NCI-H82 treated with DMSO at 0.1 percent for 48 hours (cell line): ENCODE data around the gene KLK1.
A peak's percentile ranks its signal among the peaks of the same experiment; 100 is the strongest.
"Not testable (repeated sequence)": the region's sequence is repeated elsewhere in the genome, so short reads cannot be mapped to it uniquely, and the experiment has no call there.

Experiments
- DNase-seq: peaks from one replicate; lab custom pipeline; 2025; ENCODE audit not compliant: unreplicated experiment; lab: John Stamatoyannopoulos, UW

Gene KLK1

DNA sequence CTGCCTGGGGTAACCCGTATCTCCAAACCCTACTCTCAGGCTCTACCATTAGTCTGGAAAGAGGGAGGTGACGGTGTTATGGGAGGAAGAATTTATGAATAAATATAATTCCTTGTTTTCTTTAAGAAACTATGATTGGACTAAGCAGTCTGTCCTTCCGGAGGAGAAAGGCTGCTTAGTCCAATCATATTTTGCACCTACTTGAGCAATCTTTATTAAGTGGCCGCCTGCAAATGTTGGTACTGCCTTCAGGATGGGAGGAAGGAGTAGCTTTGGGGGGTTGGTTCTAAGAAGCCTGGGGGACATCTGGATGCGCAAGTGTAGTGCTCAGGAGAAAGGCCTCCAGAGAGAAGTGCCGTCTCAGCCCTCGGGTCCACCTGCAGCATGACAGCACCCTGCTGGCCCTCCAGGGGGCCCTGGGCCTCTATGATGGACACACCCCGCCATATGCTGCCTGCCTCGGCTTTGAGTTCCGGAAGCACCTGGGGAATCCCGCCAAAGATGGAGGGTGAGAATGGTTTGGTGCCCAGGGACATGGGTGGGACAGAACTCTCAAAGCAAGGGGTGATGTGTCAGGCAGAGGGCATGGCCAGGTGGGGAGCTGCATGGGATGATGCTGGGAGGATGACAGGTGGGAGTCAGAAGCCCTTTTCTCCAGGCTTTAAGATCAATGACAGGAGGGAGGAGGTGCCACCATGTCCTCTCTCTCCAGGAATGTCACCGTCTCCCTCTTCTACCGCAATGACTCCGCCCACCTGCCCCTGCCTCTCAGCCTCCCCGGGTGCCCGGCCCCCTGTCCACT is 29.3 kb downstream of the KLK1 start:
- DNase-seq = peak; percentile 41

DNA sequence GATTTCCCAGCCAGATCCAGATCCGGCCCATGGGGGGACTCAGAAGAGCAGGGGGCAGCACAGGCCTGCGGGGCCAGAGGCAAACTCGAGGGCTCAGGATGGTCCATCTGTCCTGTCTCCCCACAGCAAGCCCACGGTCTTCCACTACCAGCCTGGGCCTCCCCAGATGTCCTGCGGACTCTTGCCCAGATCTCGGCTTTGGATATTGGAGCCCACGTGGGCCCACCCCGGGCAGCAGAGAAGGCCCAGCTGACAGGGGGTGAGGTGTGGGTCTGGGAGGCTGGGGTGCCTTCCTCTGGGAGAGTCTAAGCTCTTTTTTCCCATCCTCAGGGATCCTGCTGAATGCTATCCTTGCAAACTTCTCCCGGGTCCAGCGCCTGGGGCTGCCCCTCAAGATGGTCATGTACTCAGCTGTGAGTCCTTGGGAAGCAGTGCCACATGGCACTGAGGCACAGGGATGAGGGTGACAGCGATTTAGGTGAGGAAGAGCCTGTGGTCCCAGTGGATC is 30.0 kb downstream of the KLK1 start:
- no peak for DNase-seq

DNA sequence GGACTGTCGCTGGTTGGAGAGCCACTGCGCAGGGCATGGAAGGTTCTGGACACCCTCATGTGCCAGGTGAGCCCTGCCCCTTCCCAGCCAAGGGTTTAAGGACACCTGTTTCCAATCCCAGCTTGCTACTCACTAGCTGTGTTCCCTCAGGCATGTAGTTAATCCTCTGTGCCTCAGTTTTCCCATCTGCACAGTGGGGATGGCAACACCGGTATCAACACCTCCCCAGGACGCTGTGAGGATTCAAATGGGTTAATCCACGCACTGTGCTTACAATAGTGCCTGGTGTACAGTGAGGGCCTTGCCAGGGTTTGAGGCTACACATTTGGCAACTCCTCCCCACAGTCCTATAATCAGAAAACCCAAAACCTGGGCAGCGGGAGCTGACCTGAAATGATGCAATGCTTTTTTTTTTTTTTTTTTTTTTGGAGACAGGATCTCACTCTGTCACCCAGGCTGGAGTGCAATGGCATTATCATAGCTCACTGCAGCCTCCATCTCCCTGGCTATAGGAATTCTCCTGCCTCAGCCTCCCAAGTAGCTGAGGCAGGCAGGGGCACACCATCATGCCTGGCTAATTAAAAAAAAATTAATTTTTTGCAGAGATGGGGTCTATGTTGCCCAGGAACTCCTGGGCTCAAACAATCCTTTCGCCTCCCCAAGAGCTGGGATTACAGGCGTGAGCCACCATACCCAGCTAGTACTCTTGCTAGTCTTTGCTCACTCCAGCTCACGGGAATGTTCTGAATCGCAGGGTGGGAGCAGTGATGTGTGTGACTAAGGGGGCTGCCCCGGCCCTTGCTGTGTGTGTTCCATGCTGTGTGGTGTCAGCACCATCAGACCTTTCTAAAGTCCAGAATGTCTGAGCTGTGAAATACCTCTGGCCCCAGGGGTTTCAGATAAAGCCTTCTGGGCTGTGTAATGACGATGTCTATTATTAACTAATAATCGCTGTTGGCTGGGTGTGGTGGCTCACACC is 31.0 kb downstream of the KLK1 start:
- DNase-seq = no peak

DNA sequence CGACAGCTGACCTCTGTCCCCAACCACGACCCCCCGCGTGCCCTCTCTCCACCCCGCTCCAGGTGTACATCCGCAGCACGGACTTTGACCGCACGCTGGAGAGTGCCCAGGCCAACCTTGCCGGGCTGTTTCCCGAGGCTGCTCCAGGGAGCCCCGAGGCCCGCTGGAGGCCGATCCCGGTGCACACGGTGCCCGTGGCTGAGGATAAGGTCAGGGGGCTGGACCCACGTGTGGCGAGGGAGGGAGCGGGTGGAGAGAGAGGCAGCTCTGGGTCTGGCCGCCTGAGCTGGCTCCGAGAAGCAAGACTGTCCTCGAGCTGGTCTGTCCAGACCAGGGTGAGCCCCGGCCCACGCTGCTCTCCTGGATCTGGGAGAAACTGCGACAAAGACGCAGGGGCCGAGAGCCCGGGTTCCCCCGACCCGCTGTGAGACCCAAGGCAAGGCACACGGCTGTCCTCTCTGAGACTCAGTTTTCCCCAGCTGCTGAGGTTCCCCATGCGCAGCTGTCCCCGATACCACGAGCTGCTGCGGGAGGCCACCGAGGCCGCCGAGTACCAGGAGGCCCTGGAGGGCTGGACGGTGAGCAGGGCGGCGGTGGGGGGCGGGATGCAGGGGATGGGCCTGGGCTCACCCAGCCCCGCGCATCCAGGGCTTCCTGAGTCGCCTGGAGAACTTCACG is 31.9 kb downstream of the KLK1 start:
- DNase-seq = no peak

DNA sequence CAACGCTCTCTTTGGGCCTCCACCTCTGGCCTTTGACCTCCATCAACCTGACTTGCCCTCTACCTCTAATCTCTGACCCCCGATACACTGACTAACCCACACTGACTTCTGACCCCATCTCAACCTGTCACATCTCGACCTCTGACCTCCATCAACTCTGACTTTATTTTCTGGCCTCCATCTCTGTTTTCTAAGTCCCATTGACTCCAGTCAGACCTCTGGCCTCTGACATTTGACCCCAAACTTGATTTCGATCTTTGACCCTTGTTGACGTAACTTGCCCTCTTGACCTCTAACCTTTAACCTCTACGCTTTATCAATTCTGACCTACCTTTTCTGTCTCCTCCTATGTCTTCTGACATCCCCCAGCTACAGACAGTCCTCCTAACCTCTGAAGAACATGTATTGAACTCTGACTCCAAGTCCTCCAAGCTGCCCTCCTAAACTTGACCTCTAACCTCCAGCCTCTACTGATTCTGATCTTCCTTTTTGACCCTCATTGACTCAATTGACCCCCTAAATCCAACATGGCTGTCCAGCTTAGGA is 32.6 kb downstream of the KLK1 start:
- no peak for DNase-seq

DNA sequence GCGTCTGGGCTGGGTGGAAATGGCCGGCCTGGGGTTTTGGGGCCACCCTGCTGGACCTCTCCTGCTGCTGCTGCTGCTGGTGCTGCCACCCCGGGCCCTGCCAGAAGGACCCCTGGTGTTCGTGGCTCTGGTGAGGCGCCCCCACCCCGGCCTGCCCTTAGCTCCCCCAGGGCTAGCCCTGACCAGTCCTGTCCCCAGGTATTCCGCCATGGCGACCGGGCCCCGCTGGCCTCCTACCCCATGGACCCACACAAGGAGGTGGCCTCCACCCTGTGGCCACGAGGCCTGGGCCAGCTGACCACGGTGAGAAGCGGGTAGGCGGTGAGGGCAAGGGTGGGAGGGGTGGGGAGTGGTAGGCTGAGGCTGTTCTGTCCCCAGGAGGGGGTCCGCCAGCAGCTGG is 33.2 kb downstream of the KLK1 start, which contains the start of gene ACP4:
Gene ACP4 (plus strand): TSS at position 20 of the 400 bp plus-strand sequence. CDS start 0 bp downstream, at position 20.
- DNase-seq = no peak

DNA sequence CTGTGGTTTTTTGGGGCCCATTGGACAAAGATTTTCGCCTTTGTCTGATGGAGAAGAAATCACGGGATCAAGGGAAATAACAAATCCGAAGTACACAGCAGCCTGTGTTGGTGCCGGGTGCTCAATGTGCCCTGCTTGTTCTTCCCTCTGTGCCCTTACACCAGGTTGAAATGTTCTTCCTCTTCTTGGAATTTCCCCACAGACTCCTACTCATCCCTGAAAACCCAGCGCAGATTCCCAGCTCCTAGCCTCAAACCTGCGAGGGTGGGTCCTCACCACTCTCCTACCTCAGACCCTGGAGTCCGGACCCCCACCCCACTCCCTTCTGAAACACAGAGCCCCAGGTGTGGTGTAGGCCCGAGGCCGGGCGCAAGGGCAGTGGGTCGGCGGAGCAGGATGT is 38.3 kb downstream of the KLK1 start:
- DNase-seq = no peak

DNA sequence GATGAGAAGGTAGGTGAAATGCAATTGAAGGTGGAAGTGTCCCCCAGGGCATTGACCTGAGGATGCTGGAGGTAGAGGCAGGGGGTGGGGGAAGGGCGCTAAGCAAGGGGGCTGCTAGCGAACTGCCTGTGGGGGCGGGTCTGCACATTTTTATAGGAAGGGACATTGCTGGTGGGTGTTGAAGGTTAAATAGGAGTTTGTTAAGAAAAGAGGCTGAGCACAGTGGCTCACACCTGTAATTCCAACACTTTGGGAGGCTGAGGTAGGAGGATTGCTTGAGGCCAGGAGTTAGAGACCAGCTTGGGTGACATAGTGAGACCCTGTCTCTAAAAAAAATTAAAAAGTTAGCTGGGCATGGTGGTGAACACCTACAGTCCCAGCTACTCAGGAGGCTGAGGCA is 38.9 kb downstream of the KLK1 start:
- no peak for DNase-seq

DNA sequence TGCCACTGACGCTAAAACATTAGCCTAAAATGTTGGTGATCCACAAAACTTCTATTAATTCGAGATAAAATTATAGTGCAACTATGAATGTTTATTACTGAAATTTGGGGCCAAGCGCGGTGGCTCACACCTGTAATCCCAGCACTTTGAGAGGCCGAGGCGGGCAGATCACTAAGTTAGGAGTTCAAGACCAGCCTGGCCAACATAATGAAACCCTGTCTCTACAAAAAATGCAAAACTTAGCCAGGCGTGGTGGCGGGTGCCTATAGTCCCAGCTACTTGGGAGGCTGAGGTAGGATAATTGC is 39.8 kb downstream of the KLK1 start:
- not testable (repeated sequence) for DNase-seq

DNA sequence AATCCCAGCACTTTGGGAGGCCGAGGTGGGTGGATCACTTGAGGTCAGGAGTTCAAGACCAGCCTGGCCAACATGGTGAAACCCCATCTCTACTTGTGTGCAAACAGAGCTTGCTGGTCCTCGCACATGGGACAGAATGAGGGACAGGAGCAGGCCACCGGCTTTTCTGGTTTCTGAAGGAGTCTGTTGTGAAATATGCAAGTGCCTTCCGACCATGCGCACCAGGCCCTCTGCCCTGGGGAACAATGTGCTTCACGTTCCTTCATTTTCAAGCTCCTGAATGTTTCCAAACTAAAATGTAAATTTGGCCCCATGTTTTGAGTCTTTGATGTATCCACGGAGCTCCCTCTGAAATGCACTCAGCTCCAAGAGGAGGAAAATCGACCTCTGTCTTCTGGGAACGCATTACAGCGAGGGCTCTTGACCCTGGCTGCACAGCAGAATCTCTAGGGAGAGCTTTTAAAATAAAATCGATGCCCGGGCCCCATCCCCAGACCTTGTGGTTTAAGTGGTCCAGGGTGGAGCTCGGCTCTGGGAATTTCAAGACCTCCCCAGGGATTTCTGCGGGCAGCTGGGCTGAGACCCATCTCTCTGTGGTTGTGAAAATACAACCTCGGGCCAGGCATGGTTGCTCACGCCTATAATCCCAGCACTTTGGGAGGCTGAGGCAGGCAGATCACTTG is 42.7 kb downstream of the KLK1 start:
- no peak for DNase-seq

DNA sequence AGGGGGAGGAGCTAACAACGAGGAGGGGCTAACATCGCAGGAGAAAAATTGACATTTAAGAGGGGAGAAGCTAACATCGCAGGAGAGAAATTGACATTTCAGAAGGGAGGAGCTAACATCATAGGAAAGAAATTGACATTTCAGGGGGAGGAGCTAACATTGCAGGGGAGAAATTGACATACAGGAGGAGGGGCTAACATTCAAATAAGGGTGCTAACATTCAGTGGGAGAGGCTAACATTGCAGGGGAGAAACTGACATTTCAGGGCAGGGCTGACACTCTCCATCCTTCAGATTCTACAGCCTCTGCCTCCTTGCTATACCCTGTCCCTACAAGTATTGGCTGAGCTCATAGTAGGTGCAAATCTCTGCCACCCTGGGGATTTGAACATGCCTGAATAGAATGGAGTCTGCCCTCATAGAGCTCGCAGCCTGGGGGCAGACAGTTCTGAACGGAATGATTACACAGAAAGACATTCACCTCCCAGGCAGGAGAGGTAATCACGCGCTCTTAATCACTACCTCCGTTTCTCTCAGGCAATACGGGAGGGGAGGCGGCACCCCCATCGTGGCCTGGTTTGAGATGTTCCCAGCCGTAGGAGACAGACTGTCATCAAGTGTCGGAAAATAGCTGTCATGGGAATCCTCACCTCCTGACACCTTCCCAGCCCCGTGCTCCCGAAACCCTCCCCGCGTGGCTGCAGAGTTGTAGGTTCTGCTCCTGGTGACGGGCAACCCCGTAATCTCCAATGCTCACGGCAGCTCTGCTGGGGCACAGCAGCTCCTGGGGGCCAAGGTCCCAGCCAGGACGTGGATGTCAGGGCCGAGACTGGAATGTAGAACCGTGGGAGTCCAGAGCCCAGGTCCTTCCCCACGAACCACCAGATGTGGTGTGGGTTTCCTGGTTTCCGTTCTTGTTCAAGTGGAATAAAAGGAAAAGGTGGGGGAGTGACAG is 43.8 kb downstream of the KLK1 start:
- DNase-seq = no peak

DNA sequence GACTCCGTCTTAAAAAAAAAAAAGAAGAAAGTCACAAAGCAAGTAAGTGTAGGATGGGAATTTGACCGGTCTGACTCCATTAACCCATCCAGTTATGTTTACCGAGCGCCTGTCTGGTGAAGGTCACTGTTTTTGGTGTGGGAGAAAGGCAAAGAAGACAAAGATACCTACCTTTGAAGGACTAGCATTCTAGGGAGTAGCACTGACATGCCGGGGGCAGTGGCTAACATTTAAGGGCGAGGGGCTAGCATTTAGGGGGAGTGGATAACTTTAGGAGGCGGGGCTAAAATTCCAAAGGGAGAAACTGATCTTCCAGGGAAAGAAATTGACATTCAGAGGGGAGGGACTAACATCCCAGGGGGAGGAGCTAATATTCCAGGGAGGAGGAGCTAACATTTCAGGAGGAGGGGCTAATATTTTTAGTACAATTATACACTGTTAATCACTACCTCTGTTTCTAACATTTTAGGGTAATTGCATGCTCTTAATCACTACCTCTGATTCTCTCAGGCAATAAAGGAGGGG is 44.6 kb downstream of the KLK1 start:
- no peak for DNase-seq

DNA sequence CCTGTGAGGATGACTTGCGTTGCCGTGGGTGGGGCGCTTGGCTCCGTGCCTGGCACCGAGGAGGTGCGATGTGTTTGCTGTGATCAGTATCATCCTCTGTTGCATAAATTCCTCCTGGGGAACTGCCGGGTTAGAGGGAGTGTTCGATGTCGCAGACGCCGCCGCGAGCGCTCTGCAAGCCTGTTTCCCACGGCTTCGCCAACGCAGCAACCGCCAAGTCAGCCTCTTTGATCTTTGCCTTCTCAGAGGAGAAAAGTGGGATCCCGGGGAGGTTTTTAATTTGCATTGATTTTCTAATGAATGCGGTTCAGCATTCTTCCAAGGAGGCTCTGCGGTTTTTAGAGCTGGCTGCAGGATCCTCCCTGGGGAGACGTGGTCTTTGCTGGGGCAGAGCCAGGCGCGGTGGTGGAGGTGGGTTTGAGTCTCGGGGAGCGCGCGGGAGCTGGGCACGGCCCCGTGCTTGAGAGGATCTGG is 45.7 kb downstream of the KLK1 start:
- DNase-seq = no peak

DNA sequence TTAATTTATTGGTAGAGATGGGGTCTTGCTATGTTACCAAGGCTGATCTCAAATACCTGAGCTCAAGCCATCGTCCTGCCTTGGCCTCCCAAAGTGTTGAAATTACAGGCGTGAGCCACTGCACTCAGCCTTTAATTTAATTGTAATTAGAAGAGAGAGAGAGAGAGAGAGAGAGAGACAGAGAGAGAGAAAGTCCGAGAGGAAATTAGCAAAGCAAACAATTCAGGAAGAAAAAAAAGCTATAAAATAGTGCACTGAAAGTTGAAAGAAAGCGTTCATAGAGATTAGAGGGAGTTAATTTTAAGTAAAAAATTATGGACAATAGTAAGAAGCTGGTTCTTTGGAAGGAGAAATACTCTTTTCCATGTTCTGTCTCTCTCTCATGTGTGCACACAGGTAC is 46.3 kb downstream of the KLK1 start:
- DNase-seq = no peak

DNA sequence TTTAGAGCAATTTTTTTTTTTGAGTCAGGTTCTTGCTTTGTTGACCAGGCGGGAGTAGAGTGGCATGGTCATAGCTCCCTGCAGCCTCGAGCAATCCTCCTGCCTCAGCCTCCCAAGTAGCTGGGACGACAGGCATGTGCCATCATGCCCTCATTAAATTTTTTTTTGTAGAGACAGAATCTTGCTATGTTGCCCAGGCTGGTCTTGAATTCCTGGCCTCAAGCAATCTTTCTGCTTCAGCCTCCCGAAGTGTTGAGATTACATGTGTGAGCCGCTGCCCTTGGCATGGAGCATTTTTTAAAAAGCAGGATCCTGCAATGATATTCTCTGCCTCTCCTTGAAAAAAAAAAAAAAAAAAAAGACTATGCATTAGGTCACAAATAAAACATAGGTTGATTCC is 47.5 kb downstream of the KLK1 start:
- no peak for DNase-seq

DNA sequence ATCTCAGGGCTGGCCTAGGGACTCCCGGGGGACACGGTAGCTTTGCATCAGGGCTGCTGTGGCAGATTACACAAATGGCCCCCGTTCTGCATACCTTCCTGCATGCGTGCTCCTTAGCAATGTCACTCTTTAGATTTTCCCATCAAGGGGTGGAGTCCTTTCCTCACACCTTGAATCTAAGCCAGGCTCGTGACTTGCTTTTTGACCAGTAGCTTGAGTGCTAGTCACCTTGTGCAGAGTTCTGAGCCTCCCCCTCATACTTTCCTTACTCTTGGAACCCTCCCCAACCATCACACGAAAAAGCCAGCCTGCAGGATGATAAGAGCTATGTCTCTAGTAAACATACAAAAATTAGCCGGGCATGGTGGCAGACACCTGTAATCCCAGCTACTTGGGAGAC is 50.1 kb downstream of the KLK1 start:
- DNase-seq = not testable (repeated sequence)

DNA sequence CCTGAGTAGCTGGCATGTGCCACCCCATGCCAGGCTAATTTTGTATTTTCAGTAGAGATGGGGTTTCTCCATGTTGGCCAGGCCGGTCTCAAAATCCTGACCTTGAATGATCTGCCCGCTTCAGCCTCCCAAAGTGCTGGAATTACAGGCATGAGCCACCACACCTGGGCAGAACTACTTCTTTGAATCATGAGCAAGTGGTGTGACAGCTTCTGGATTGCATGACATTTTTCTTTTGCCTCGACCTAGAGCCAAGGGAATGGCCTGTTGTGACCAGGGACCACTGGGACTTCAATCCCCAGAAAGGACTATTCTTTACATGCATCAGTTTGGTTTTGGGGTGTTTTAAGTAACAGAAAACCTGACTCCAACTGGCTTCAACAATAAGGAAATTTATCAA is 50.7 kb downstream of the KLK1 start:
- not testable (repeated sequence) for DNase-seq

DNA sequence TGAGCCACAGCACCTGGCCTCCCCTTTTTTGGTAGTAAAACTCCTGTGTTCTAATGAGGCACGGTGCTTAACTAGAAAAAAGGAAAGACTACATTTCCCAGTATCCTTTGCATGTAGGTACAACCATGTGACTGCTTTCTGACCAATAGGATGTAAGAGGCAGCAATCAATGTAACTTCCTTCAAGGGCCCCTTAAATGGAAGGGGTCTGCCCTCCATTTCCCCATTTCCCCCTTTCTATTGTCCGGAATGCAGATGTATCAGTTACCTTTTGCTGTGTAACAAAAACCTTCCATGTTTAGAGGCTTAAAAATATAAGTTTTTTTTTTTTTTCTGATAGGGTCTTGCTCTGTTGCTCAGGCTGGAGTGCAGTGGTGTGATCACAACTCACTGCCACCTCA is 51.1 kb downstream of the KLK1 start:
- peak; percentile 5 for DNase-seq

DNA sequence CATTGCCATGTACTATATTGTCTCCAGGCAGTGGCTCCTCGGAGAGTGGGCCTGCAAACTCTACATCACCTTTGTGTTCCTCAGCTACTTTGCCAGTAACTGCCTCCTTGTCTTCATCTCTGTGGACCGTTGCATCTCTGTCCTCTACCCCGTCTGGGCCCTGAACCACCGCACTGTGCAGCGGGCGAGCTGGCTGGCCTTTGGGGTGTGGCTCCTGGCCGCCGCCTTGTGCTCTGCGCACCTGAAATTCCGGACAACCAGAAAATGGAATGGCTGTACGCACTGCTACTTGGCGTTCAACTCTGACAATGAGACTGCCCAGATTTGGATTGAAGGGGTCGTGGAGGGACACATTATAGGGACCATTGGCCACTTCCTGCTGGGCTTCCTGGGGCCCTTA is 52.7 kb downstream of the KLK1 start:
- DNase-seq = no peak
